AG04450 (cell line): ENCODE data around the gene EDIL3. TPM values are rescaled to one million over a fixed set of nuclear protein-coding genes. Genes with fewer than 3 reads are reported as not detected.

Experiments
- CTCF ChIA-PET: fragments of 300-600, 350-600 bp; formaldehyde crosslinking; extraction: SDS; loops from one replicate; lab custom pipeline; 2022; ENCODE audit warnings: antibody characterized with exemption, inconsistent platforms; lab: Charles Lee
- POLR2A ChIA-PET: fragments of 350-600 bp; formaldehyde crosslinking; extraction: SDS; loops from one replicate; lab custom pipeline; 2021; ENCODE audit warnings: antibody characterized with exemption, inconsistent platforms; lab: Yijun Ruan, JAX
- DNase-seq: peaks from one replicate; pipeline ENCODE4 v3.0.0-alpha.2; 2011; ENCODE audit warnings: low read depth, low spot score
- H3K27ac ChIP-seq: one replicate; pipeline ENCODE4 v1.5.1; 2012; ENCODE audit warnings: low read depth, low read length, control low read depth
- H3K27me3 ChIP-seq: one replicate; pipeline ENCODE4 v1.6.0; 2012; ENCODE audit warnings: low read length; ENCODE audit not compliant: control insufficient read depth, insufficient read depth
- H3K4me3 ChIP-seq: 2 replicates; pipeline ENCODE4 v1.5.1; 2011; ENCODE audit warnings: mild to moderate bottlenecking, low read depth, low read length, control low read depth
- H3K9me3 ChIP-seq: 2 replicates; pipeline ENCODE4 v1.5.1; 2012; ENCODE audit warnings: low read length; ENCODE audit not compliant: control insufficient read depth, insufficient read depth
- CTCF ChIP-seq: IDR thresholded peaks from 2 replicates; pipeline ENCODE4 v1.5.1; 2011; ENCODE audit warnings: low read depth, low read length, control low read depth, inconsistent platforms
- polyA plus RNA-seq: library from polyadenylated mRNA; depleted of rRNA; stranded (reverse); fragments of >200 nt; gene quantifications from 2 replicates; pipeline ENCODE4 v1.2.3, GENCODE V29; 2011

Gene EDIL3
- polyA plus RNA-seq, 1 experiment, result 61.9 TPM

- H3K9me3 ChIP-seq, result no peaks in the 10 kb centered on the region
- peak; percentile 49 for TF ChIP-seq CTCF
- DNase-seq, result no peak
- no peaks in the 10 kb centered on the region for H3K27me3 ChIP-seq
- H3K4me3 ChIP-seq, result no peak overlapping the region
- no peak overlapping the region for H3K27ac ChIP-seq
- ChIA-PET POLR2A (no interaction called here), CTCF (interaction anchor here (0.6 to 2.4 kb wide), 16 partner anchors 9 to 794 kb away, joined by 3 to 14 read pairs (median 4); no protein-coding TSS in a partner anchor)
Measured at GRCh38 chr5:84255315-84255714, 129.4 kb downstream of the EDIL3 start.

- CTCF ChIA-PET, result interaction anchor here (1.3 to 2.4 kb wide), 3 partner anchors 166 to 536 kb away, joined by 3 to 14 read pairs (median 7); no protein-coding TSS in a partner anchor
Measured at GRCh38 chr5:84253946-84254345, 130.7 kb downstream of the EDIL3 start.

GRCh38 chr5:84251503-84251902 is 133.2 kb downstream of the EDIL3 start:
- CTCF ChIA-PET, result no interaction called here
- no peaks in the 10 kb centered on the region for H3K9me3 ChIP-seq

More at GRCh38 chr5:84253946-84254345, 130.7 kb downstream of the EDIL3 start:
- DNase-seq, result no peak
- no peak overlapping the region for H3K4me3 ChIP-seq
- H3K27me3 ChIP-seq, result no peaks in the 10 kb centered on the region
- no peak overlapping the region for H3K27ac ChIP-seq
- no peak for TF ChIP-seq CTCF
- POLR2A ChIA-PET, result no interaction called here
- H3K9me3 ChIP-seq, result no peaks in the 10 kb centered on the region

GRCh38 chr5:84249918-84250630 is 134.6 kb downstream of the EDIL3 start:
- H3K4me3 ChIP-seq, result no peak overlapping the region
- H3K27me3 ChIP-seq, result no peaks in the 10 kb centered on the region
- DNase-seq, result peak; percentile 48
- H3K27ac ChIP-seq, result no peak overlapping the region
- ChIA-PET CTCF (no interaction called here), POLR2A (interaction anchor here (0.7 kb wide), 1 partner anchor 37 kb away, joined by 3 read pairs; no protein-coding TSS in a partner anchor)
- TF ChIP-seq CTCF, result no peak
- H3K9me3 ChIP-seq, result no peaks in the 10 kb centered on the region

More at GRCh38 chr5:84251503-84251902, 133.2 kb downstream of the EDIL3 start:
- Histone ChIP-seq H3K27ac (no peak overlapping the region), H3K4me3 (no peak overlapping the region), H3K27me3 (no peaks in the 10 kb centered on the region)
- DNase-seq, result no peak
- POLR2A ChIA-PET, result interaction anchor here (0.7 kb wide), 1 partner anchor 107 kb away, joined by 3 read pairs; no protein-coding TSS in a partner anchor
- no peak for TF ChIP-seq CTCF

- ChIA-PET POLR2A (no interaction called here), CTCF (interaction anchor here (1.6 kb wide), 1 partner anchor 321 kb away, joined by 7 read pairs; no protein-coding TSS in a partner anchor)
- Histone ChIP-seq H3K27ac (no peak overlapping the region), H3K27me3 (no peaks in the 10 kb centered on the region), H3K9me3 (no peaks in the 10 kb centered on the region), H3K4me3 (no peak overlapping the region)
- no peak for TF ChIP-seq CTCF
- no peak for DNase-seq
Measured at GRCh38 chr5:84248013-84248412, 136.7 kb downstream of the EDIL3 start.
